Activated CD4-positive, alpha-beta T cell treated with anti-CD3 and anti-CD28 coated beads for 1 hour (primary cell): Measurements from ENCODE around the gene LMBR1L.

Experiments used
- DNase-seq: peaks from one replicate; pipeline ENCODE4 v3.0.0-alpha.2; 2020

The LMBR1L gene

DNA sequence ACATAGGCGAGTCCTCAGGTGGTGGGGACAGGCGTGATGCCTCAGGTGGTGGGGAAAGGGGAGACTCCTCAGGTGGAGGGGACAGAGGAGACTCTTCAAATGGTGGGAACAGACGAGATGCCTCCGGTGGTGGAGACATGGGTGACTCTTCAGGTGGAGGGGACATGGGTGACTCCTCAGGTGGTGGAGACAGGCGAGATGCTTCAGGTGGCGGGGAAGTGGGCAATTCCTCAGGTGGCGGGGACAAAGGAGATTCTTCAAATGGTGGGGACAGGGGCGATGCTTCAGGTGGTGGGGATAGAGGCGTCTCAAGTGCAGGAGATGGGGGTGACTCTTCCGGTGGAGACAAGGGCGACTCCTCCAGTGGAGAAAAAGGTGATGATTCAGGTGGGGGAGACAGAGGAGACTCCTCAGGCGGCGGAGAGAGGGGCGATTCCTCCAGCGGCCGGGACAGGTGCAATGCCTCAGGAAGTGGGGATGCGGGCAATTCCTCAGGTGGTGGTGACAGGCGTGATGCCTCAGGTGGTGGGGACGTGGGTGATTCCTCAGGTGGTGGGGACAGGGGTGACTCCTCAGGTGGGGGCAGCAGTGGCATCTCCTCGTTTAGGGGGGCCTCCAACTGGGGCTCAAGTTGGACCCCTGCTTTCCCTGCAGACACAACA, 58.7 kb downstream of the LMBR1L start:
- no peak for DNase-seq

DNA sequence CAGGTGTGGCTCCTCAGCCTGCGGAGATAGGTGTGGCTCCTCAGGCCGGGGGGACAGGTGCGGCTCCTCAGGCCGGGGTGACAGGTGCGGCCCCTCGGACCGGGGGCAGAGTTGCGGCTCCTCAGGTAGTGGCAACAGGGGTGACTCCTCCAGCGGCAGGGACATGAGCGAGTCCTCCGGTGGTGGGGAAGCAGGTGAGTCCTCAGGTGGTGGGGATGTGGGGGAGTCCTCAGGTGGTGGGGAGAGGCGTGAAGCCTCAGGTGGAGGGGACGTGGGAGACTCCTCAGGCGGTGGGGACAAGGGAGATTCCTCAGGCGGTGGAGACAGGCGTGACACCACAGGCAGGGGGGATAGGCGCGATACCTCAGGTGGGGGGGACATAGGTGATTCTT, 59.3 kb downstream of the LMBR1L start:
- DNase-seq = no peak

DNA sequence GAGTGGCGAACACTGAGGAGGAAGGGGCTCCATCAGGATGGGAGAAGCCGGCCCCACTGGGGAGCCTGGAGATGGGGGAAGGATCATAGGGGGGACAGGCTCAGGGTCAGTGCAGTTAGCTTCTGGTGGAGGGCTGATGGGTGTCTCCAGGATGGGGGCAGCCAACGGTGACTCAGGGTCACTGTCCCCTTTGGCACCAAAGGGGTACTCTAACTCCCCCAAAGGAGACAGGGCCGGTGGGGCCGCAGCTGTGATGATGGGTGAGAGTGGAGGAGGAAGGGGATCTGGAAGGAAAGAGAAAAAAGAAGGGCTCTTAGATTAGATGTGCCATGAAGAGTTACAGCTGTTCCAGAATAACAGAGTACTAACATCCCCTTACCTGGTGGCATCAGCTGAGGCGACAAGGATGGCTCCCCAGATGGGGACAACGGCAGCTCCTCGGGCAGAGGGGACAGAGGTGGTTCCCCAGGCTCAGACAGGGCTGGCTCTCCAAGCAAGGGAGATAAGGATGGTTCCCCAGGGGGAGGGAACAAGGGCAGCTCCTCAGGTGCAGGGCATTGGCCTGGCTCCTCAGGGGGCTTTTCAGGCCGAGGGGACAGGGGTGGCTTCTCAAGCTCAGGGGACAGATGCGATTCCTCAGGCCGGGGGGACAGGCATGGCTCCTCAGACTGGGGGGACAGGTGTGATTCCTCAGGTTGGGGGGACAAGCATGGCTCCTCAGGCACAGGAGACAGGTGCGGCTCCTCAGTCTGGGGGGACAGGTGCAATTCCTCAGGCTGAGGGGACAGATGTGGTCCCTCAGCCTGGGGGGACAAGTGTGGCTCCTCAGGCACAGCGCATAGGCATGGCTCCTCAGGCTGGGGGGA, 59.9 kb downstream of the LMBR1L start:
- DNase-seq = no peak

DNA sequence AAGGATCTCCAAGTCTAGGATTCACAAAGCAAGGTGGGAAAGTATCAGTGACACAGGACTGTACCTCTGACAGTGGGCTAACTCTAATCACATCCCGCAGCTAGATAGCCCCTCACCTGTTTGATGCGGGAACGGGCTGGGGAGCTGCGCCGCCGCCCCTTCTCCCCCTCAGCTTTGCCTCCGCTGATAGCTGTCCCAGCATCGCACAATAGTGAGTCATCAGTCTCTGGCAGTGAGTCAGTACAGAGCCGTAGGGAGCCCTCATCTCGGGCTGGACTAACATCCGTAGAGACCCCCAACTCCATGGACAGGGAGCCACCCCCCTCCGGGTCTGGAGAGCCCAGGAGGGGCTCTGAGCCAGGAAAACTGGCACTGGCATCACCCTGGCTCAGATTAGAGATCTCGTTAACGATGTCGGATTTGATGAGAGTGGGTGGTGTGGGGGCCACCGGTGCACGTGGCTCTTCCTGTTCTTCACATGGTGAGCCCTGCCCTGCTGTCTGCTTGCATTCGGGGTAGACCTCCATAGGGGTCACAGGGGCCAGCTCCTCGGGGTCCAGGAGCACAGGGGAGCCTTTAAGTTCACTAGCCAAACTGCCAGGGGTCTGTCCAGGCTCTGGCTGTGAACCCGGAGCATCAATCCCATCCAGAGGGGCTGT, 61.0 kb downstream of the LMBR1L start:
- DNase-seq = no peak

DNA sequence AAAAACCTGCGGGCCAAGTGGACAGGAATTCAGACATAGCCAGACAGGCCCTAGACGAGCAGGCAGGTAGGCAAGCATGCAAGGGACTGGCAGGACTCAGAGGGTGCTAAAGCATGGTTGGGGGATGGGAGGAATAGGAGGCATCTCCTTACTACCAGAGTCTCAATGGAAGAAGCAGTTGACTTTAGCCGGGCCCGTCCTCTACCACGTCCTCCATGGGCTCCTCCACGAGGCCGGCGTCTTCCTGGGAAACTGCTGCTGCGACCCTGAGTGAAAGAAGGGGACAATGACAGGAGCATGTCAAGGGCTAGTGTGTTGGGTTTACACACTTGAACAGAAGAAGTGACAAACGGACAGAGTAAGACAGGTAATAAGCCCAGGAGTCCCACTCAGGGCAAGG, 61.7 kb downstream of the LMBR1L start:
- no peak for DNase-seq
